ENCODE data around the gene SIGLEC9. TPM values are rescaled to one million over a fixed set of nuclear protein-coding genes. Genes with fewer than 3 reads are reported as not detected.

Gene SIGLEC9
- total RNA-seq, 1 donor from 2014 or later, result not detected

DNA sequence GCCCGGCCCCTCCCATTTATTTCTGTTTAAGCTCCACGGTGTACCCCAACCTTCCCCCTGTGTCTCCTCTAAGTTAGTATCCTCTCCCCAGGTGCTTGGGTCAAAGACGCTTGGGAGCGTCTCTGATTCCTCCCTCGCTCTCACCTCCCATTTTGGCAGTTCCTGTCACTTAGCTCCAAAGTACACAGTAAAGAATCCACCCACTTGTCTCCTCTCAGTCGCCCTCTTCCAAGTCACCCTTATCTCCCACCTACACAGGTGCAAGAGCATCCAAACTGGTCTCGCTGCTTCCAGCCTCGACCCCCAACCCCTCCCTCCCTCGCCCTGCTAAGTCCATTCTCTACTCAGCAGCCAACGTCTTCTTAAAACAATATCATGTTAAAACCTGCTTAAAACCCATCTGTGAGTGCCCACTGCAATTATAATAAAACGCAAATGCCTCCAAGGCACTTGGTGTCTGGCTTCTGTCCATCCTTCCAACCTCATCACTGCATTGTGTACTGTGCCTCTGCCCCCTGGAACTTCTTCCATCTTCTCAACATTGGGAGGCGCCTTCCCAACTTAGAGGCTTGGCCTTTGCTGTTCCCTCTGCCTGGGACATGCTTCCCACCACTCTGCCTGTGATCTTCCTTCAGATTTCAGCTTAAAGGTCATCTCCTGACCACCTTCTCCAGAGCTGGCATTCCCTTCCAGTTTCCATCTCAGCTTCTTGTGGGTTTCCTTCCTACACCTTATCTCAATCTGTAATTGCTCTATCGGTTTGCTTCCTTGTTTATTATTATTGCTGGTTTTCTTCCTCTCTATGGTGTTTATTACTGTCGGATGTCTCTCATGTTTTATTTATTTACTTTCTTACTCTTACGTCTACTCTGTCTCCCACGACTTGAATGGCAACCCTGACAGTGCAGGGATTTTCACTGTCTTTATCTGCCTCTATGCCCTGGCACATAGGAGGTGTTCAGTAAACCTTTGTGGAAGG, 32.5 kb upstream of the SIGLEC9 start:
- Mint-ChIP-seq H3K9me3 (ENCODE audit: unreplicated experiment) (no peaks in the 10 kb centered on the region), H3K27ac (ENCODE audit: unreplicated experiment) (no peak overlapping the region), H3K36me3 (ENCODE audit: unreplicated experiment) (peaks cover 3% of the 10 kb centered on the region), H3K4me1 (ENCODE audit: unreplicated experiment) (no peaks in the 10 kb centered on the region), H3K27me3 (ENCODE audit: unreplicated experiment) (no peaks in the 10 kb centered on the region), H3K4me3 (ENCODE audit: unreplicated experiment) (no peak overlapping the region)
- no peak for DNase-seq (ENCODE audit: extremely low spot score, unreplicated experiment)
- TF ChIP-seq, protein P1, sequence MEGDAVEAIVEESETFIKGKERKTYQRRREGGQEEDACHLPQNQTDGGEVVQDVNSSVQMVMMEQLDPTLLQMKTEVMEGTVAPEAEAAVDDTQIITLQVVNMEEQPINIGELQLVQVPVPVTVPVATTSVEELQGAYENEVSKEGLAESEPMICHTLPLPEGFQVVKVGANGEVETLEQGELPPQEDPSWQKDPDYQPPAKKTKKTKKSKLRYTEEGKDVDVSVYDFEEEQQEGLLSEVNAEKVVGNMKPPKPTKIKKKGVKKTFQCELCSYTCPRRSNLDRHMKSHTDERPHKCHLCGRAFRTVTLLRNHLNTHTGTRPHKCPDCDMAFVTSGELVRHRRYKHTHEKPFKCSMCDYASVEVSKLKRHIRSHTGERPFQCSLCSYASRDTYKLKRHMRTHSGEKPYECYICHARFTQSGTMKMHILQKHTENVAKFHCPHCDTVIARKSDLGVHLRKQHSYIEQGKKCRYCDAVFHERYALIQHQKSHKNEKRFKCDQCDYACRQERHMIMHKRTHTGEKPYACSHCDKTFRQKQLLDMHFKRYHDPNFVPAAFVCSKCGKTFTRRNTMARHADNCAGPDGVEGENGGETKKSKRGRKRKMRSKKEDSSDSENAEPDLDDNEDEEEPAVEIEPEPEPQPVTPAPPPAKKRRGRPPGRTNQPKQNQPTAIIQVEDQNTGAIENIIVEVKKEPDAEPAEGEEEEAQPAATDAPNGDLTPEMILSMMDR (IDR thresholded peaks at IDR 0.05), result no peak

DNA sequence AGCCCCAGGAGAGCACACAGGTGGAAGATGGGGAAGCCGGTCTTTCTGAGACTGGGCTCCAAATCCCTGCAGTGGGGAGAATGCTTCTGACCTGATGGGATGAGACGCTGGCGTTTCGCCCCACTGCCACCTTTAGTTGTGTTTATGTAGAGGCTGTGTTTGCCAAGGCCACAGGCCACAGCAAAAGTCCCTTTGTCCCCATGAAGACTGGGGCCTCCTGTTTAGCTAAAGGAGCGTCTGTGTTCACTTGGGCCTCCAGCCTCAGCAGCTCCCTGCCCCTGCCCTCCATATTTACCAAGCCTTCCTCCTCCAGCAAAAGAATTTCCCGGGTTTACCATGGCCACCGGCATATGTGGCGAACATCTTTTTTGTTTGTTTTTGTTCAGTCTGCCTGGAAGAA, 31.6 kb upstream of the SIGLEC9 start:
- H3K4me3 Mint-ChIP-seq (ENCODE audit: unreplicated experiment), result no peak overlapping the region
- H3K4me1 Mint-ChIP-seq (ENCODE audit: unreplicated experiment), result no peaks in the 10 kb centered on the region
- no peak for DNase-seq (ENCODE audit: extremely low spot score, unreplicated experiment)
- peaks cover 7% of the 10 kb centered on the region for H3K36me3 Mint-ChIP-seq (ENCODE audit: unreplicated experiment)
- TF ChIP-seq, protein P1 (IDR thresholded peaks at IDR 0.05), result no peak
- H3K27ac Mint-ChIP-seq (ENCODE audit: unreplicated experiment), result no peak overlapping the region
- no peaks in the 10 kb centered on the region for H3K27me3 Mint-ChIP-seq (ENCODE audit: unreplicated experiment)
- no peaks in the 10 kb centered on the region for H3K9me3 Mint-ChIP-seq (ENCODE audit: unreplicated experiment)

DNA sequence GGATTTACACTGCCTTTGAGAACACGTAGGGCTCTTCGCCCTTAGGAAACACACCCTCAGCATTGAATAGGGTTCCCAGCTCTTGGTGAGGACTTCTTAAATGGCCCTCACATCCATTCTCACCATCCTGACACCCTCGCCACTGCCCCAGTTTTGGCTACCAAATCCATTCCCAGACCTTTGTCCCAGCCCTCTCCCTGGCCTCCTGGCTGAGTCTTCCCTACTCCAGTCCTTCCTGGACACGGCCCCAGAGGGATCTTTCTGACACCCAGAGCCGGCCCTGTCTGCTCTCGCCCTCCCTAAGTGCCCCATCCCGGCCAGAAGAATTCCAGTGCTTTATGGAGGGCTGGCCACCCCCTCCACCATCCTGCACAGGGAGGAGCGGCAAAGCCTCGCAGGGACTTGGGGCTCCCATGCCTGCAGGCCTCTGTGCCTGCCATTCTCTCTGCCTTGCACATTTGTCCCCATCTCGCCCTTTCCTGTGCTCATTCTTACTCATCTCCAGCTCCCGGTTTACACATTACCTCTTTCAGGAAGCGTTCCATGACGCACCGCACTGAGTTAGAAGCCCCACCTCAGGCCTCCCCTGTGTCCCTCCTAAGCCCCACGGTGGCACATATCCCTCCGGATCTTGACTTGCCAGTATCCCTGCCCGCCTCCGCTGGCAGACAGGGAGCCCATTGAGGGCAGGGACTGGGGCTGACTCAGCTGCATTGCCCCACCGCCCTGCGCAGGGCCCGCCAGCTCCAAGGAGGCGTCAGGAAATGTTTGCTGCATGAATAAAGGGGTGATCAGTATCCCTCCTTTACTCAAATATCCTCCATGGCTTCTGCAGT, 31.0 kb upstream of the SIGLEC9 start:
- no peak overlapping the region for H3K4me3 Mint-ChIP-seq (ENCODE audit: unreplicated experiment)
- H3K9me3 Mint-ChIP-seq (ENCODE audit: unreplicated experiment), result no peaks in the 10 kb centered on the region
- no peak for DNase-seq (ENCODE audit: extremely low spot score, unreplicated experiment)
- H3K4me1 Mint-ChIP-seq (ENCODE audit: unreplicated experiment), result no peaks in the 10 kb centered on the region
- H3K27ac Mint-ChIP-seq (ENCODE audit: unreplicated experiment), result no peak overlapping the region
- H3K27me3 Mint-ChIP-seq (ENCODE audit: unreplicated experiment), result no peaks in the 10 kb centered on the region
- TF ChIP-seq, protein P1 (IDR thresholded peaks at IDR 0.05), result no peak
- peaks cover 9% of the 10 kb centered on the region for H3K36me3 Mint-ChIP-seq (ENCODE audit: unreplicated experiment)

DNA sequence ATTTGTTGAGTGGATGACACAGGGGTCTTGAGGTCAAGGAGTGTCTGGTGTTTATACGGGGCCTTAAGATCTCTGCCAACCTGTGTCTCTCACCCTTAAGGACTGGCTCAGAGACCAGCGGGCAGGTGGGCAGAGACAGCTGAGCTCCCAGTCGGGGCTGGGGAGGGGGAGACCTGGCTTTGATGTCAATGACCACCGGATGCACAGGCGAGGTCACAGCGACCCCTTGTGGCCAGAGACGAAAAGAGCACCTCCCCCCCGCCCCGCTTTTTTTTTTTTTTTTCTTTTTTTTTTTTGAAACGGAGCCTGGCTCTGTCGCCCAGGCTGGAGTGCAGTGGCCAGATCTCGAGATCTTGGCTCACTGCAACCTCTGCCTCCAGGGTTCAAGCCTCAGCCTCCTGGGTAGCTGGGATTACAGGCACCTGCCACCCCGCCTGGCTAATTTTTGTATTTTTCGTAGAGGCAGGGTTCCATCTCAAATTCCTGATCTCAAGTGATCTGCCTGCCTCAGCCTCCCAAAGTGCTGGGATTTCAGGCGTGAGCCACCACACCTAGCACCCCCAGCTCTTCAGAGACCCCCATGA, 29.9 kb upstream of the SIGLEC9 start:
- Mint-ChIP-seq H3K36me3 (ENCODE audit: unreplicated experiment) (peaks cover 9% of the 10 kb centered on the region), H3K9me3 (ENCODE audit: unreplicated experiment) (no peaks in the 10 kb centered on the region), H3K4me1 (ENCODE audit: unreplicated experiment) (peaks cover 2% of the 10 kb centered on the region), H3K4me3 (ENCODE audit: unreplicated experiment) (no peak overlapping the region), H3K27ac (ENCODE audit: unreplicated experiment) (no peak overlapping the region), H3K27me3 (ENCODE audit: unreplicated experiment) (no peaks in the 10 kb centered on the region)
- DNase-seq (ENCODE audit: extremely low spot score, unreplicated experiment), result no peak
- TF ChIP-seq, protein P1 (IDR thresholded peaks at IDR 0.05), result peak; percentile 56

Data from osteocyte (in vitro differentiated cells).